ENCODE measurements around the gene NPC2.

DNA sequence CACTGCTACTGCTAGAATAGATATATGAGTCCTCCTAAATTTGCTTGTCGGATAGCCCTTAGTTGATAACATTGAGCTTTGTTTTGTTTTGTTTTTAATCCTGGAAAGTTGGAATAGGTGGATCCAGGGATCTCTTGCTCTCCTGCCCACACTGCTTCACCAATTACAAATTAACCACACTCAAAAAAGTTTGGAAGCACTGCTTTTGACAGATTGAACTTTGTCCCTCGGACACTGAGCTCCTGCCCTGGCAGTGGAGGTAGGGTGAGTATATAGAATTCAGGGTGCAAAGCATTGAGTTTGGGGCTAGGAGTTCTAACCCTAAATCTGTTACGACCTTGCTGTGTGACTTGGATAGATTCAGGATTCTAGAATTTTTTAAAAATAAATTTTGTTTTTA lies 52.0 kb downstream of the NPC2 start:
- TF ChIP-seq, protein P1, sequence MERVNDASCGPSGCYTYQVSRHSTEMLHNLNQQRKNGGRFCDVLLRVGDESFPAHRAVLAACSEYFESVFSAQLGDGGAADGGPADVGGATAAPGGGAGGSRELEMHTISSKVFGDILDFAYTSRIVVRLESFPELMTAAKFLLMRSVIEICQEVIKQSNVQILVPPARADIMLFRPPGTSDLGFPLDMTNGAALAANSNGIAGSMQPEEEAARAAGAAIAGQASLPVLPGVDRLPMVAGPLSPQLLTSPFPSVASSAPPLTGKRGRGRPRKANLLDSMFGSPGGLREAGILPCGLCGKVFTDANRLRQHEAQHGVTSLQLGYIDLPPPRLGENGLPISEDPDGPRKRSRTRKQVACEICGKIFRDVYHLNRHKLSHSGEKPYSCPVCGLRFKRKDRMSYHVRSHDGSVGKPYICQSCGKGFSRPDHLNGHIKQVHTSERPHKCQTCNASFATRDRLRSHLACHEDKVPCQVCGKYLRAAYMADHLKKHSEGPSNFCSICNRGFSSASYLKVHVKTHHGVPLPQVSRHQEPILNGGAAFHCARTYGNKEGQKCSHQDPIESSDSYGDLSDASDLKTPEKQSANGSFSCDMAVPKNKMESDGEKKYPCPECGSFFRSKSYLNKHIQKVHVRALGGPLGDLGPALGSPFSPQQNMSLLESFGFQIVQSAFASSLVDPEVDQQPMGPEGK (CRISPR knock-in tag; IDR thresholded peaks at IDR 0.05; ENCODE audit: borderline replicate concordance) = no peak
- TF ChIP-seq ESRRG (CRISPR knock-in tag; IDR thresholded peaks at IDR 0.05) = no peak
- TF ChIP-seq GLIS3 (CRISPR knock-in tag; IDR thresholded peaks at IDR 0.05) = no peak
- TF ChIP-seq TCF4 (CRISPR knock-in tag; IDR thresholded peaks at IDR 0.05; ENCODE audit: borderline replicate concordance) = no peak
- TF ChIP-seq ZNF70 (CRISPR knock-in tag; IDR thresholded peaks at IDR 0.05) = no peak
- TF ChIP-seq ARNTL (CRISPR knock-in tag; IDR thresholded peaks at IDR 0.05; ENCODE audit: borderline replicate concordance, low read depth) = no peak
- TF ChIP-seq ZFP30 (CRISPR knock-in tag; IDR thresholded peaks at IDR 0.05) = no peak
- no peak for TF ChIP-seq ZNF8 (CRISPR knock-in tag; IDR thresholded peaks at IDR 0.05)
- TF ChIP-seq CSDC2 (CRISPR knock-in tag; IDR thresholded peaks at IDR 0.05) = no peak
- TF ChIP-seq, protein P2, sequence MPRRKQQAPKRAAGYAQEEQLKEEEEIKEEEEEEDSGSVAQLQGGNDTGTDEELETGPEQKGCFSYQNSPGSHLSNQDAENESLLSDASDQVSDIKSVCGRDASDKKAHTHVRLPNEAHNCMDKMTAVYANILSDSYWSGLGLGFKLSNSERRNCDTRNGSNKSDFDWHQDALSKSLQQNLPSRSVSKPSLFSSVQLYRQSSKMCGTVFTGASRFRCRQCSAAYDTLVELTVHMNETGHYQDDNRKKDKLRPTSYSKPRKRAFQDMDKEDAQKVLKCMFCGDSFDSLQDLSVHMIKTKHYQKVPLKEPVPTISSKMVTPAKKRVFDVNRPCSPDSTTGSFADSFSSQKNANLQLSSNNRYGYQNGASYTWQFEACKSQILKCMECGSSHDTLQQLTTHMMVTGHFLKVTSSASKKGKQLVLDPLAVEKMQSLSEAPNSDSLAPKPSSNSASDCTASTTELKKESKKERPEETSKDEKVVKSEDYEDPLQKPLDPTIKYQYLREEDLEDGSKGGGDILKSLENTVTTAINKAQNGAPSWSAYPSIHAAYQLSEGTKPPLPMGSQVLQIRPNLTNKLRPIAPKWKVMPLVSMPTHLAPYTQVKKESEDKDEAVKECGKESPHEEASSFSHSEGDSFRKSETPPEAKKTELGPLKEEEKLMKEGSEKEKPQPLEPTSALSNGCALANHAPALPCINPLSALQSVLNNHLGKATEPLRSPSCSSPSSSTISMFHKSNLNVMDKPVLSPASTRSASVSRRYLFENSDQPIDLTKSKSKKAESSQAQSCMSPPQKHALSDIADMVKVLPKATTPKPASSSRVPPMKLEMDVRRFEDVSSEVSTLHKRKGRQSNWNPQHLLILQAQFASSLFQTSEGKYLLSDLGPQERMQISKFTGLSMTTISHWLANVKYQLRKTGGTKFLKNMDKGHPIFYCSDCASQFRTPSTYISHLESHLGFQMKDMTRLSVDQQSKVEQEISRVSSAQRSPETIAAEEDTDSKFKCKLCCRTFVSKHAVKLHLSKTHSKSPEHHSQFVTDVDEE (CRISPR knock-in tag; IDR thresholded peaks at IDR 0.05) = no peak
- no peak for TF ChIP-seq RARB (CRISPR knock-in tag; IDR thresholded peaks at IDR 0.05)

Data from SK-N-SH treated with all-trans-retinoic acid at 6 μM for 48 hours (cell line).